Breast epithelium (tissue), 3 donors: Measurements from ENCODE around the gene HUNK.

ENCODE experiments used
- CTCF ChIP-seq, 3 donors: fragments of 450-650 bp; IDR thresholded peaks; one replicate each; pipeline ENCODE4 v1.5.1; 2016 to 2017; ENCODE audit warnings: antibody characterized with exemption in 3 of 3, mild to moderate bottlenecking in 3 of 3, moderate library complexity in 3 of 3
- POLR2A ChIP-seq: fragments of 450-650 bp; IDR thresholded peaks from one replicate; pipeline ENCODE4 v1.6.1; 2016; ENCODE audit warnings: antibody characterized with exemption, mild to moderate bottlenecking, moderate library complexity
- POLR2AphosphoS5 ChIP-seq, 3 donors: sonication (generic); formaldehyde crosslinking; IDR thresholded peaks; one replicate each; pipeline ENCODE4 v1.6.1; 2017; ENCODE audit warnings: antibody characterized with exemption in 3 of 3

GRCh38 chr21:31927689-31928353, 55.0 kb downstream of the HUNK start:
- no peak for TF ChIP-seq CTCF (IDR thresholded peaks at IDR 0.05)
- no peak for TF ChIP-seq POLR2AphosphoS5 (IDR thresholded peaks at IDR 0.05)
- TF ChIP-seq POLR2A: no peak
